ENCODE results near the gene FKBP2. TPM values are rescaled to one million over a fixed set of nuclear protein-coding genes. Genes with fewer than 3 reads are reported as not detected.

Gene FKBP2
- total and polyA plus RNA-seq, 8 donors, result 37.8 to 344 (median 53.3) TPM

DNA sequence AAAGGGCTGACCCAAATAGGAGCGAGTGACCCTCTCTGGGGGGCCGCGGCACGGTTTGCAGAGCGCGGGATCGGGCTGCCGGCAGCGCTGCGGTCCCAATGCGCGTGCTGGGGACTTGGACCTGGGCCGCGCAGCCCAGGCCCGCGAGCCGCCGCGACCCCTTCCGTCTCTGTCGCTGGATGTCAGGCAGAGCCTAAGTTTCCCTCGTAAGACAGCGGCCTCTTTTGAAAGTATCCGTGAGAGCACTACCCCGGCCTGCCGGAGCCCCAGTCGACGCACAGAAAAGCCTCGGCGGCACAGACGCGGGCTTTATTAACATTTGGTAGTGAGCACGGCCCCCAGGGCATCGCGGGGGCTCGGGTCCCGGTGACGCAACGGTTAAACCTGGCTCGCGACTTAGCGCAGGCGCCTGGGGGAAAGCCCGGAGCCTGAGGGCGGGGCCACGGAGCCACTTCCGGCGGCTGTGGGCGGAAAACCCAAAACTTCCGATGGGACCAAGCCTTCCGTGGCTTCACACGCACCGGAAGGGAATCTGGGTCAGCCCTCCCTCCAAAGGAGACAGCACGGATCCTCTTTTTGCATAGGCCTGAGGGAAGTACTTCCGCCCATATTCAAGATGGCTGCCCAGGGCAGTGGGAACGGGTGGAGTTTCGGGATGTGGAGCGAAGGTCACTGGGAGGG, 28.8 kb downstream of the FKBP2 start:
- ATAC-seq, result peak; percentile 79 to 87 (median 82)
- 0% methylated on average over 58 of the region's 58 CpGs for WGBS, 2 donors
- Histone ChIP-seq H3K9me3 (no peaks in the 10 kb centered on the region), H3K27ac (peak overlapping the region; percentile 87 to 96 (median 96)), H3K4me3 (peak overlapping the region; percentile 63 to 83 (median 70)), H3K4me1 (peaks cover 0 to 14% (median 10%) of the 10 kb centered on the region in 3 donors), H3K27me3 (no peaks in the 10 kb centered on the region), H3K36me3 (no peaks in the 10 kb centered on the region)
- peak; percentile 85 for FAIRE-seq
- DNase-seq, result peak; percentile 95 to 99 (median 98)
- TF ChIP-seq, protein P1, sequence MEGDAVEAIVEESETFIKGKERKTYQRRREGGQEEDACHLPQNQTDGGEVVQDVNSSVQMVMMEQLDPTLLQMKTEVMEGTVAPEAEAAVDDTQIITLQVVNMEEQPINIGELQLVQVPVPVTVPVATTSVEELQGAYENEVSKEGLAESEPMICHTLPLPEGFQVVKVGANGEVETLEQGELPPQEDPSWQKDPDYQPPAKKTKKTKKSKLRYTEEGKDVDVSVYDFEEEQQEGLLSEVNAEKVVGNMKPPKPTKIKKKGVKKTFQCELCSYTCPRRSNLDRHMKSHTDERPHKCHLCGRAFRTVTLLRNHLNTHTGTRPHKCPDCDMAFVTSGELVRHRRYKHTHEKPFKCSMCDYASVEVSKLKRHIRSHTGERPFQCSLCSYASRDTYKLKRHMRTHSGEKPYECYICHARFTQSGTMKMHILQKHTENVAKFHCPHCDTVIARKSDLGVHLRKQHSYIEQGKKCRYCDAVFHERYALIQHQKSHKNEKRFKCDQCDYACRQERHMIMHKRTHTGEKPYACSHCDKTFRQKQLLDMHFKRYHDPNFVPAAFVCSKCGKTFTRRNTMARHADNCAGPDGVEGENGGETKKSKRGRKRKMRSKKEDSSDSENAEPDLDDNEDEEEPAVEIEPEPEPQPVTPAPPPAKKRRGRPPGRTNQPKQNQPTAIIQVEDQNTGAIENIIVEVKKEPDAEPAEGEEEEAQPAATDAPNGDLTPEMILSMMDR (IDR thresholded peaks at IDR 0.05), result no peak
- intact Hi-C loops (cut with DNase I), result no loop called here

DNA sequence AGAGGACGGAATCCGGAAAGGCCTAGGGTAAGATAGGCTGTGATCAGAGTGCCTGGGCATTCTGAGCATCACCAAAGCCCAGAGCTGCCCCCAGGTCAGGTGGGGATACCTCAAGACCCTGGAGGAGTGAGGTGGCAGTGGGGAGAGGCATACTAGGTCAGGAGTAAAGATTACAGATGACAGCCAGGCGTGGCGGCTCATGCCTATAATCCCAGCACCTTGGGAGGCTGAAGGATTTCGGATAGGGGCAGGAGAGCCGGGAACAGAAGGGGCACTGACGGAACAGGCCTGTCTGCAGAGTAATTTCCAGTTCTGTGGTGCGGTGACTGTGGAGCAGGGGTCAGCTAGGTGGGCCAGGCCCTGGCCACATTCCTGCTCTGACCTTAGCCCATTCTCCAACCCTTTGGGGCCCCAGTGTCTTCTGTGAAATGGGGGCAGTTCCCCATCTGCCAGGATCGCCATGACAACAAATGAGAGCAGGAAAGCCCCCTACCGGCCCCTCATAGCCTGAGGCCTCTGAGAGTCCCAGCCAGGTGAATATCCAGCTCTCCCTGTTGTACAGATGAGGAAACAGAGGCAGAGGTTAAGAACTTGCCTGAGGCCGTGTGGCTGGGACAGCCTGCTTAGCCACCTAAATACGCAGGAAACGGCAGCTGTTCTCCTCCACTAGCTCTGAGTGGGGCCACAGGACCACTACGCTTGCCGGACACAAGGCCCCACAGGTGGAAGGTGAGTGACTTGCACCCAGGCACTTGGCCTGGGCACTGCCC, 34.3 kb downstream of the FKBP2 start:
- Histone ChIP-seq H3K36me3 (no peaks in the 10 kb centered on the region), H3K27me3 (no peaks in the 10 kb centered on the region), H3K4me3 (no peak overlapping the region), H3K9me3 (no peaks in the 10 kb centered on the region), H3K4me1 (peaks cover 0 to 5% (median 3%) of the 10 kb centered on the region in 3 donors), H3K27ac (no peak overlapping the region)
- intact Hi-C loops (cut with DNase I), result no loop called here
- FAIRE-seq (no peak), DNase-seq (no peak), ATAC-seq (no peak)
- TF ChIP-seq, protein P1 (IDR thresholded peaks at IDR 0.05), result no peak
- WGBS, 2 donors, result 91 to 92% methylated on average over 15 of the region's 15 CpGs

DNA sequence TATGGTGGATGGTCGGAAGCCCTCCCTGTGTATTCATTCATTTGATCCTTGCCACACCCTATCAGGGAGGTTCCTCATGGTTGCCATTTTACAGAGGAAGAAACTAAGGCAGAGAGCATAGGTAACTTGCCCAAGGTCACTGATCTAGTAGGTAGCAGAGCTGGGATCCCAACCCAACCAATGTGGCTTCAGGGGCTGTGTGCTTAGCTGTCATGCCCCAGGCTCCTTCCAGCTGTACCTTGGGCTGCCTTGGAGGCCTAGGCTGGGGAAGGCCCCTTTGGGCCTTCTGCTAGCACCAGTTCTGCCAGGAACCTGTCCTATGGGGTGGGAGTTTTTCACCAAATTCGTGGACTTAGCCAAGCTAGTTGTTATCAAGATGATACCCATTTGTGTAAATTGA, 34.9 kb downstream of the FKBP2 start:
- H3K9me3 ChIP-seq, result no peaks in the 10 kb centered on the region
- intact Hi-C loops (cut with DNase I), result no loop called here
- no peak overlapping the region for H3K27ac ChIP-seq
- no peak overlapping the region for H3K4me3 ChIP-seq
- FAIRE-seq (no peak), ATAC-seq (no peak), DNase-seq (no peak)
- H3K36me3 ChIP-seq, result no peaks in the 10 kb centered on the region
- 73 to 83% methylated on average over 2 of the region's 2 CpGs for WGBS, 2 donors
- H3K27me3 ChIP-seq, result no peaks in the 10 kb centered on the region
- TF ChIP-seq, protein P1 (IDR thresholded peaks at IDR 0.05), result no peak
- peaks cover 0 to 5% (median 3%) of the 10 kb centered on the region in 3 donors for H3K4me1 ChIP-seq

DNA sequence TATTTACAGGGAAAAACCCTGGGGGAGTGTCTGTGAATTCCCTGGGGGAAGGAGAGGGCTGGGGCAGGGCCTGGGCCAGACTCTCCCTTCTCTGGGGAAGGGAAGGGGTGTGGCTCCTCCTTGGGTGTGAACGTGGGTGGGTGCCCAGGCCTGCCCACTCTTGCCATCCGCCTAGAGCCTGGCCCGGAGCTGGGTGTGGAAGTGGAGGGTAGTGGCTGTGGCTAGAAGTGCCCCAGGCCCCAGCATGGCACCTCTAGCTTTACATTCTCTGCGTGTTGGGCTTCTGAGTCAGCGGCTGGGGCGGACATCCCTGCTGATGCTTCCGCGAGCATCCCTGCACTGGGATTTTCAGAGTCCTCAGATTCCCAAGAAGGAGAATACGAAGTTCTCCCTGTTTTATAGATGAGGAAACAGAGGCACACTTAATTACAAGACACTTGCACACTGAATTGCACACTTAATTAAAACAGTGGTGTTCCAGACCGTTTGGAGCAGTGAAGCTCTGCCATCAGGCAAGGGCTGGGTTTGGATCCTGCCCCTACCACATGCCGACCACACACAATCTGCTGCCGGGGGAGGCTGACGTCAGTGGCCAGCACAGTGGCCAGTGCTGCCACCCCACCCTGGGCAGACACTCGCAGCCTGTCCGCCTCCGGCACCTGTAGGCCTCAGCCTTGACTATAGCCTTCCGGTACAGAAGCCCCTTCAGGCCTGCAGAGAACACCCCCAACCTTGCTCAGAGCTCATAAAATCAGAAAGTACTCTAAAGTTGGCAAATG, 35.9 kb downstream of the FKBP2 start:
- no peak overlapping the region for H3K27ac ChIP-seq
- H3K36me3 ChIP-seq, result no peaks in the 10 kb centered on the region
- ATAC-seq (no peak), FAIRE-seq (no peak), DNase-seq (peak in 2 of 6 donors; percentile 48 to 56)
- no peaks in the 10 kb centered on the region for H3K9me3 ChIP-seq
- peaks cover 0 to 5% (median 3%) of the 10 kb centered on the region in 3 donors for H3K4me1 ChIP-seq
- no peak overlapping the region for H3K4me3 ChIP-seq
- 87 to 92% methylated on average over 17 of the region's 17 CpGs for WGBS, 2 donors
- H3K27me3 ChIP-seq, result no peaks in the 10 kb centered on the region
- TF ChIP-seq, protein P1 (IDR thresholded peaks at IDR 0.05), result no peak
- intact Hi-C loops (cut with DNase I), result no loop called here

All from pancreas (tissue), 10 donors.